Measurements from ENCODE around the gene EIPR1.

DNA sequence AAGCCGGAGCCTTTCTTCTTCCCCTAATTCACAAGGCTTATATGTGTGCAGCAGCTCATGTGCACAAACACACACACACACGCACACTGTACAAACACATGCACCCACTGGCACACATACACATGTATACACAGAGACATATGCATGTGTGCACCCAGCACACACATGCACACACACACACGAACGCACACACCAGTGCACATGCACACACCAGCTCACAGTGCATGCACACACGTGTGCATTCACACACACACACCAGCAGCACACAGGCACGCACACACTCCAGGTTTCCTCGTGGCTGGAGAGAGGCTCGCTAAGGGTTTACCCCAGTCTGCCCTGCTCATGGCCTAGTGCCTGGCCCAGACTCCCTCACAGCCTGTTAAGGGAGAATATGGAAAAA, 234.0 kb downstream of the EIPR1 start:
- TF ChIP-seq CTCF (IDR thresholded peaks at IDR 0.05; ENCODE audit: insufficient read depth, low read depth, low read length) = no peak
- no peak for TF ChIP-seq EZH2 (IDR thresholded peaks at IDR 0.05; ENCODE audit: insufficient read depth, low read length)
